Testis (tissue), 3 donors: ENCODE measurements around the gene MYO1D. TPM values are rescaled to one million over a fixed set of nuclear protein-coding genes. Genes with fewer than 3 reads are reported as not detected.

Experiments used
- DNase-seq: peaks from one replicate; pipeline ENCODE4 v3.0.0-alpha.2; 2019
- H3K27ac ChIP-seq, 2 donors: fragments of 200-600 bp; sonication (generic); one replicate each; pipeline ENCODE4 v1.5.1; 2019
- H3K27me3 ChIP-seq: fragments of 200-600 bp; sonication (generic); one replicate; pipeline ENCODE4 v1.5.1; 2019
- H3K36me3 ChIP-seq: fragments of 200-600 bp; sonication (generic); one replicate; pipeline ENCODE4 v1.5.1; 2017; ENCODE audit warnings: low read depth; ENCODE audit errors: missing control alignments
- H3K4me1 ChIP-seq: fragments of 200-600 bp; sonication (generic); one replicate; pipeline ENCODE4 v1.5.1; 2019
- H3K4me3 ChIP-seq, 2 donors: fragments of 200-600 bp; sonication (generic); one replicate each; pipeline ENCODE4 v1.5.1; 2017 to 2019
- H3K9me3 ChIP-seq: fragments of 200-600 bp; sonication (generic); one replicate; pipeline ENCODE4 v1.5.1; 2017
- CTCF ChIP-seq, 3 experiments: fragments of 450-650 bp in 2 of 3; fragments of 200-600 bp in 1 of 3; sonication (generic) in 1 of 3; IDR thresholded peaks; one replicate each; pipeline ENCODE4 v1.5.1; 2016 to 2019; ENCODE audit warnings: antibody characterized with exemption in 3 of 3, mild to moderate bottlenecking in 2 of 3, moderate library complexity in 1 of 3
- POLR2A ChIP-seq: fragments of 450-650 bp; IDR thresholded peaks from one replicate; pipeline ENCODE4 v1.6.1; 2017; ENCODE audit warnings: antibody characterized with exemption, mild to moderate bottlenecking, moderate library complexity
- WGBS, 2 donors: methylation state at CpG; one replicate each; pipeline ENCODE4 v1.1.5; 2018; 5-methylcytosine and 5-hydroxymethylcytosine counted together
- intact Hi-C: fragments of 100-400 bp; cut with DNase I; formaldehyde crosslinking; loops from one replicate; pipeline ENCODE4 v1.15.1; 2023; ENCODE audit warnings: low total_unique reads
- polyA plus RNA-seq: library from polyadenylated mRNA; stranded (reverse); fragments of 350-450 nt; fragmentation: Illumina TruSeq; extraction: RNeasy Lipid Tissue Mini Kit (QIAGEN cat#74804); gene quantifications from one replicate; pipeline ENCODE4 v1.2.3, GENCODE V29; 2014; ENCODE audit warnings: low read depth, low replicate concordance; ENCODE audit not compliant: insufficient read depth
- total RNA-seq, 2 donors: library from RNA; depleted of rRNA; stranded (reverse); fragments of >200 nt; gene quantifications; one replicate each; pipeline ENCODE4 v1.2.3, GENCODE V29; 2016

MYO1D gene
- total and polyA plus RNA-seq, 3 donors from 2014 or later = 29.5 to 34.1 (median 33.6) TPM

GRCh38 chr17:32490101-32490482, 386.8 kb downstream of the MYO1D start:
- intact Hi-C loops = no loop called here
- H3K4me3 ChIP-seq = no peak overlapping the region
- TF ChIP-seq POLR2A = no peak
- TF ChIP-seq CTCF (IDR thresholded peaks at IDR 0.05) = no peak
- no peak overlapping the region for H3K27ac ChIP-seq
- no peaks in the 10 kb centered on the region for H3K36me3 ChIP-seq
- H3K4me1 ChIP-seq = peaks cover 14% of the 10 kb centered on the region
- 80 to 81% methylated on average over 14 to 16 of the region's 16 CpGs for WGBS, 2 donors
- no peaks in the 10 kb centered on the region for H3K9me3 ChIP-seq
- no peak for DNase-seq
- H3K27me3 ChIP-seq = no peaks in the 10 kb centered on the region

- Histone ChIP-seq H3K27ac (no peak overlapping the region), H3K27me3 (no peaks in the 10 kb centered on the region), H3K4me1 (peaks cover 16% of the 10 kb centered on the region), H3K36me3 (no peaks in the 10 kb centered on the region), H3K4me3 (no peak overlapping the region), H3K9me3 (no peaks in the 10 kb centered on the region)
- TF ChIP-seq CTCF (IDR thresholded peaks at IDR 0.05) (no peak), POLR2A (no peak)
- intact Hi-C loops = no loop called here
- WGBS, 2 donors = 86 to 87% methylated on average over 8 to 10 of the region's 10 CpGs
- DNase-seq = no peak
Measured at GRCh38 chr17:32489320-32490100, 387.4 kb downstream of the MYO1D start.

- TF ChIP-seq CTCF (IDR thresholded peaks at IDR 0.05) (no peak), POLR2A (no peak)
- DNase-seq = no peak
- intact Hi-C loops = no loop called here
- Histone ChIP-seq H3K4me1 (peaks cover 25% of the 10 kb centered on the region), H3K9me3 (no peaks in the 10 kb centered on the region), H3K27me3 (no peaks in the 10 kb centered on the region), H3K36me3 (no peaks in the 10 kb centered on the region), H3K27ac (no peak overlapping the region), H3K4me3 (no peak overlapping the region)
- 75 to 78% methylated on average over 12 to 13 of the region's 13 CpGs for WGBS, 2 donors
Measured at GRCh38 chr17:32488604-32489180, 388.2 kb downstream of the MYO1D start.

GRCh38 chr17:32488177-32488542, 388.8 kb downstream of the MYO1D start:
- Histone ChIP-seq H3K27ac (no peak overlapping the region), H3K4me3 (peak overlapping the region in 1 of 2 donors; percentile 61), H3K4me1 (peaks cover 30% of the 10 kb centered on the region), H3K9me3 (no peaks in the 10 kb centered on the region), H3K27me3 (no peaks in the 10 kb centered on the region), H3K36me3 (no peaks in the 10 kb centered on the region)
- WGBS, 2 donors = 61 to 85% methylated on average over 16 of the region's 16 CpGs
- TF ChIP-seq POLR2A = no peak
- TF ChIP-seq CTCF (IDR thresholded peaks at IDR 0.05) = no peak
- intact Hi-C loops = no loop called here
- no peak for DNase-seq
